ENCODE measurements around the gene LIPT2.

DNA sequence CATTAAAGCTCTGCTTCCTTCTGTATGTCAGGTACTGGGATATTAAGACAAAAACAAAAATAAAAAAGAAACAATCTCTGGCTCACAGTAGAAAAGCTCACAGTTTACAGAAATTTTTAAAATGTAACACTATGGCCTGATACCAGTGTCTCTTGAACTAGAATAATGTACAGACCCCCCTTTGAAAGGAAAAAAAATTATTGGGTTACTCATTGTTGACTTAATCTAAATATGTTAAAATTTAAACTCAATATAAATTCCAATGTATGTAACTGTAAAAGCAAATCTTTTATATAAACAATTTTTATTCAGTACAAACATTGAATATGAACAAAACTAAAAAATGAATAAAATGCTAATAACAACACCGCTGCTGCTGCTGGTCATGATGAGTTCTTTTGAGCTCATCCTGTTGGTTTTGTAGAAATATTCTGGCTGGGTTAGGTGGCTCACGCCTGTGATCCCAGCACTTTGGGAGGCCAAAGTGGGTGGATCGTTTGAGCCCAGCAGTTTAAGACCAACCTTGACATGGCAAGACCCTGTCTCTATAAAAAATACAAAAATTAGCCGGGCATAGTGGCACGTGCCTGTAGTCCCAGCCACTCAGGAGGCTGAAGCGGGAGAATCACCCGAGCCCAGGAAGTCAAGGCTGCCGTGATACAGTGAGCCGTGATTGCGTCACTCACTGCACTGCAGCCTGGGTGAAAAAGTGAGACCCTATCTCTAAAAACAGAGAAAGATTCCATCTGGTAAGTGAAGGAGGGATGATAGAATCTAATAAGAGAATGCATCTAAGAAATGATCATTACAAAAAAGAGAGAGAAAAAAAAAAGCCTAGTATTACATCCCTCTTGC, 14.4 kb downstream of the LIPT2 start:
- TF ChIP-seq CTCF (conservative IDR thresholded peaks at IDR 0.05; ENCODE audit: low read depth, low read length) (no peak), EZH2 (IDR thresholded peaks at IDR 0.05; ENCODE audit: borderline replicate concordance, low read depth, low read length, poor library complexity, severe bottlenecking) (no peak)
